Transverse colon (tissue), 3 donors: Measurements from ENCODE around the gene ILF3.

Source experiments
- CTCF ChIP-seq, 5 experiments: fragments of 200-600 bp in 3 of 5; fragments of 450-650 bp in 2 of 5; sonication (generic) in 3 of 5; IDR thresholded peaks; 1 replicate in 2 of 5; 2 replicates in 3 of 5; pipeline ENCODE4 v1.5.1; 2016 to 2017; ENCODE audit warnings: antibody characterized with exemption in 5 of 5, inconsistent platforms in 3 of 5, mild to moderate bottlenecking in 2 of 5, moderate library complexity in 1 of 5
- EP300 ChIP-seq: sonication (generic); formaldehyde crosslinking; IDR thresholded peaks from one replicate; pipeline ENCODE4 v1.6.1; 2017; ENCODE audit warnings: antibody characterized with exemption, low read depth
- POLR2A ChIP-seq: fragments of 450-650 bp; IDR thresholded peaks from one replicate; pipeline ENCODE4 v1.6.1; 2016; ENCODE audit warnings: antibody characterized with exemption, mild to moderate bottlenecking, moderate library complexity

DNA sequence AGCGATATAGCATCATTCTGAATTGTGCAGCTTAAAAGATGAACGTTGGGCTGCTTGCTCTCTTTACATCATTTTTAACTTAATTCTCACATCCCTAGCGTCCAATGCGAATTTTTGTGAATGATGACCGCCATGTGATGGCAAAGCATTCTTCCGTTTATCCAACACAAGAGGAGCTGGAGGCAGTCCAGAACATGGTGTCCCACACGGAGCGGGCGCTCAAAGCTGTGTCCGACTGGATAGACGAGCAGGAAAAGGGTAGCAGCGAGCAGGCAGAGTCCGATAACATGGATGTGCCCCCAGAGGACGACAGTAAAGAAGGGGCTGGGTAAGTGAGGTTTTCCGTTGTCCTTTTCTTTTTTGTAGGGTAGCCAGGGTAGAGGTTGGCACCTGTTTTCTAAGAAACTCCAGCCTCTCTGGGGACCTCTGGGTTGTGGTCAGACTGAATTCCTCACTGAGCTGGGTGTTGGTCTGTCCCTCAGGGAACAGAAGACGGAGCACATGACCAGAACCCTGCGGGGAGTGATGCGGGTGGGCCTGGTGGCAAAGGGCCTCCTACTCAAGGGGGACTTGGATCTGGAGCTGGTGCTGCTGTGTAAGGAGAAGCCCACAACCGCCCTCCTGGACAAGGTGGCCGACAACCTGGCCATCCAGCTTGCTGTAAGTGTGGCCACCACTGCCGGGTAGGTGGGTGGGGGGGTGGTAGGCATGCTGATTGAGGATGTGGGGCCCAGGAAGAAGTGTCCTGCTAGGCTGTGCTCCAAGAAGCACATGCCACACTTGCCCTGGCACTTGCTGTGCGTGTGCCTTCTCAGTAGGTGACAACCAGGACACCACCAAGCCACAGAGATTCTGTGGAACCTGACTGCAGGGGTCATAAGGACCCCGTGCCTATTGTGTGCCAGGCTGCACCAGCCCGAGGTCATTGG lies 17.0 kb downstream of the ILF3 start:
- no peak for TF ChIP-seq CTCF (IDR thresholded peaks at IDR 0.05)
- no peak for TF ChIP-seq EP300
- no peak for TF ChIP-seq POLR2A
